ENCODE results near the gene AP2M1. TPM values are rescaled to one million over a fixed set of nuclear protein-coding genes. Genes with fewer than 3 reads are reported as not detected.
A peak's percentile ranks its signal among the peaks of the same experiment; 100 is the strongest.

The AP2M1 gene
- total RNA-seq, 1 donor from 2014 or later, result 315 TPM

DNA sequence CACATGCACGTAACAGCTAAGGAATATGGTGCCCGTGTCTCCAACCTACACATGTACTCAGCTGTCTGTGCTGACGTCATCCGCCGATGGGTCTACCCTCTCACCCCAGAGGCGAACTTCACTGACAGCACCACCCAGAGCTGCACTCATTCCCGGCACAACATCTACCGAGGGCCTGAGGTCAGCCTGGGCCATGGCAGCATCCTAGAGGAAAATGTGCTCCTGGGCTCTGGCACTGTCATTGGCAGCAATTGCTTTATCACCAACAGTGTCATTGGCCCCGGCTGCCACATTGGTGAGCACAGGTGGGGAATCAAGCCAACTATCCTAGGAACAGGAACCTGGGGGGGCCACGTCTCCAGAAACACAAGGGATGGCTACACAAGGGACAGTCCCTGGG lies 34.2 kb upstream of the AP2M1 start:
- peaks cover 2% of the 10 kb centered on the region for H3K27me3 Mint-ChIP-seq (ENCODE audit: unreplicated experiment)
- TF ChIP-seq, protein P1, sequence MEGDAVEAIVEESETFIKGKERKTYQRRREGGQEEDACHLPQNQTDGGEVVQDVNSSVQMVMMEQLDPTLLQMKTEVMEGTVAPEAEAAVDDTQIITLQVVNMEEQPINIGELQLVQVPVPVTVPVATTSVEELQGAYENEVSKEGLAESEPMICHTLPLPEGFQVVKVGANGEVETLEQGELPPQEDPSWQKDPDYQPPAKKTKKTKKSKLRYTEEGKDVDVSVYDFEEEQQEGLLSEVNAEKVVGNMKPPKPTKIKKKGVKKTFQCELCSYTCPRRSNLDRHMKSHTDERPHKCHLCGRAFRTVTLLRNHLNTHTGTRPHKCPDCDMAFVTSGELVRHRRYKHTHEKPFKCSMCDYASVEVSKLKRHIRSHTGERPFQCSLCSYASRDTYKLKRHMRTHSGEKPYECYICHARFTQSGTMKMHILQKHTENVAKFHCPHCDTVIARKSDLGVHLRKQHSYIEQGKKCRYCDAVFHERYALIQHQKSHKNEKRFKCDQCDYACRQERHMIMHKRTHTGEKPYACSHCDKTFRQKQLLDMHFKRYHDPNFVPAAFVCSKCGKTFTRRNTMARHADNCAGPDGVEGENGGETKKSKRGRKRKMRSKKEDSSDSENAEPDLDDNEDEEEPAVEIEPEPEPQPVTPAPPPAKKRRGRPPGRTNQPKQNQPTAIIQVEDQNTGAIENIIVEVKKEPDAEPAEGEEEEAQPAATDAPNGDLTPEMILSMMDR (IDR thresholded peaks at IDR 0.05; ENCODE audit: partially characterized antibody, unreplicated experiment), result no peak
- no peak overlapping the region for H3K27ac Mint-ChIP-seq (ENCODE audit: unreplicated experiment)
- peaks cover 9% of the 10 kb centered on the region for H3K4me1 Mint-ChIP-seq (ENCODE audit: low read depth, unreplicated experiment)
- peaks cover 4% of the 10 kb centered on the region for H3K9me3 Mint-ChIP-seq (ENCODE audit: unreplicated experiment)
- no peak for DNase-seq
- no peaks in the 10 kb centered on the region for H3K36me3 Mint-ChIP-seq (ENCODE audit: unreplicated experiment)
- H3K4me3 Mint-ChIP-seq (ENCODE audit: unreplicated experiment), result no peak overlapping the region

DNA sequence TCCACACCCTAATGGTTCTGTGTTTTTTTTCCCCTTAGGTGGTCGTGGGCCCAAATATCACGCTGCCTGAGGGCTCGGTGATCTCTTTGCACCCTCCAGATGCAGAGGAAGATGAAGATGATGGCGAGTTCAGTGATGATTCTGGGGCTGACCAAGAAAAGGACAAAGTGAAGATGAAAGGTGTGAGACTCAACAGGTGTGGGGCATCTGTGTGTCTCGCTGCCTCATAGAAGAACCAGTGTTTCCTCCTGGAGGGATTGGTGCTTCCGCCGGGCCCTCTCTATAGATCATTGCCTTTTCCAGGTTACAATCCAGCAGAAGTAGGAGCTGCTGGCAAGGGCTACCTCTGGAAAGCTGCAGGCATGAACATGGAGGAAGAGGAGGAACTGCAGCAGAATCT lies 32.5 kb upstream of the AP2M1 start:
- no peak overlapping the region for H3K4me3 Mint-ChIP-seq (ENCODE audit: unreplicated experiment)
- peaks cover 4% of the 10 kb centered on the region for H3K4me1 Mint-ChIP-seq (ENCODE audit: low read depth, unreplicated experiment)
- no peak overlapping the region for H3K27ac Mint-ChIP-seq (ENCODE audit: unreplicated experiment)
- TF ChIP-seq, protein P1 (IDR thresholded peaks at IDR 0.05; ENCODE audit: partially characterized antibody, unreplicated experiment), result no peak
- no peak for DNase-seq
- H3K27me3 Mint-ChIP-seq (ENCODE audit: unreplicated experiment), result peaks cover 2% of the 10 kb centered on the region
- H3K9me3 Mint-ChIP-seq (ENCODE audit: unreplicated experiment), result peaks cover 2% of the 10 kb centered on the region
- H3K36me3 Mint-ChIP-seq (ENCODE audit: unreplicated experiment), result no peaks in the 10 kb centered on the region

DNA sequence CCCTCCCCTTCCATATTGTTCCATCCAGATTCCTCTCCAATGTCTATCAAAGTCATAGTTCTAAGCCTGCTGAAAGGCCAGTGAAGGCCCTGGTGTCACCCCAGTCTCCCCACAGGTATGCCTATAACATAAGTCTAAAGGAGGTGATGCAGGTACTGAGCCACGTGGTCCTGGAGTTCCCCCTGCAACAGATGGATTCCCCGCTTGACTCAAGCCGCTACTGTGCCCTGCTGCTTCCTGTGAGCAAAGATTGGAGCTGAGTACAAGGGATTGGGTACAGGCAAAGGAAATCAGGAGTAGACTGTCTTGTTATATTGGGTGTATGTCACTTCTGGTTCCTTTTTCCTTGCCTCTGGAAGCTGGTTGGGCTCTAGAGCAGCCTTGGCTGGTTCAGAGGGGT lies 31.3 kb upstream of the AP2M1 start:
- peaks cover 2% of the 10 kb centered on the region for H3K9me3 Mint-ChIP-seq (ENCODE audit: unreplicated experiment)

DNA sequence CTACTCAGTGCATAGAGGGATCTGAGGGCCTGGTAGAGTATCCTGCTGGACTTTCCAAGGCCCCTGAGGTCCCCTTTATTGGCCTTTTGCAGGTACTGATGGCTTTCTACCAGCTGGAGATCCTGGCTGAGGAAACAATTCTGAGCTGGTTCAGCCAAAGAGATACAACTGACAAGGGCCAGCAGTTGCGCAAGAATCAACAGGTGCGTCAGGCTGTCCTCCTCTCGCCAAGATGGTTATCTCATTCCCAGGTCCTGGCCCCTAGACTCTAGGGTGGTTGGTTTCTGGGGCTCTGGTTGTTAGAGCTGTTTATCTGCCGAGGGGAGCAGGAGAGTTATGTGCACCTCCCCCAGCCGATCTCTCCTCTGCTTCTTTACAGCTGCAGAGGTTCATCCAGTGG lies 30.1 kb upstream of the AP2M1 start:
- no peak for DNase-seq
- peaks cover 2% of the 10 kb centered on the region for H3K4me1 Mint-ChIP-seq (ENCODE audit: low read depth, unreplicated experiment)
- no peaks in the 10 kb centered on the region for H3K36me3 Mint-ChIP-seq (ENCODE audit: unreplicated experiment)
- H3K9me3 Mint-ChIP-seq (ENCODE audit: unreplicated experiment), result peaks cover 2% of the 10 kb centered on the region
- TF ChIP-seq, protein P1 (IDR thresholded peaks at IDR 0.05; ENCODE audit: partially characterized antibody, unreplicated experiment), result no peak
- peaks cover 2% of the 10 kb centered on the region for H3K27me3 Mint-ChIP-seq (ENCODE audit: unreplicated experiment)
- no peak overlapping the region for H3K4me3 Mint-ChIP-seq (ENCODE audit: unreplicated experiment)
- H3K27ac Mint-ChIP-seq (ENCODE audit: unreplicated experiment), result no peak overlapping the region

More for the DNA sequence above, 31.3 kb upstream of the AP2M1 start:
- Mint-ChIP-seq H3K4me3 (ENCODE audit: unreplicated experiment) (no peak overlapping the region), H3K4me1 (ENCODE audit: low read depth, unreplicated experiment) (peaks cover 2% of the 10 kb centered on the region), H3K36me3 (ENCODE audit: unreplicated experiment) (no peaks in the 10 kb centered on the region), H3K27ac (ENCODE audit: unreplicated experiment) (no peak overlapping the region), H3K27me3 (ENCODE audit: unreplicated experiment) (peaks cover 2% of the 10 kb centered on the region)
- TF ChIP-seq, protein P1 (IDR thresholded peaks at IDR 0.05; ENCODE audit: partially characterized antibody, unreplicated experiment), result no peak
- no peak for DNase-seq

DNA sequence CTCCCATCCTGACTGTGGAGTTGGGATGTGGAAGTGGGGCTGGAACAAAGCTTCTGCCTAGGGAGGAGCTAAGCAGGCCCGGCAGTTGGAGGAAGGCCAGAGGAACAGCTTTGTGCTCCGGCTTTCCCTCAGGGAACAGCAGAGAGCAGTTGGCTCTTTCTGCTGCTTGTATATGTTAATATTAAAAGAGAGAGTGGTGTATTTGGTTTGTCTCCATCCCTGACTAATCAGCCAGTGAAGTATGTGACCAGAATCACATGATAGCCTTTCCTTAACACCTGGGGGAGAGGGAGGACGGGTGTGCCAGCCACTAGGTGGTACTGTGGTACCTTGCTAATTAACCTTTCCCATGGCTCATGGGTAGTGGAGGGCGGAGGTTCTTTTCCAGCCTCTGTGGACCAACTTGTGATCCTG lies 29.5 kb upstream of the AP2M1 start:
- H3K27me3 Mint-ChIP-seq (ENCODE audit: unreplicated experiment), result peaks cover 3% of the 10 kb centered on the region
- H3K36me3 Mint-ChIP-seq (ENCODE audit: unreplicated experiment), result no peaks in the 10 kb centered on the region

More for the DNA sequence above, 29.5 kb upstream of the AP2M1 start:
- H3K27ac Mint-ChIP-seq (ENCODE audit: unreplicated experiment), result peak overlapping the region; percentile 53
- no peak overlapping the region for H3K4me3 Mint-ChIP-seq (ENCODE audit: unreplicated experiment)
- TF ChIP-seq, protein P1 (IDR thresholded peaks at IDR 0.05; ENCODE audit: partially characterized antibody, unreplicated experiment), result no peak
- DNase-seq, result peak; percentile 40
- H3K4me1 Mint-ChIP-seq (ENCODE audit: low read depth, unreplicated experiment), result peaks cover 7% of the 10 kb centered on the region
- H3K9me3 Mint-ChIP-seq (ENCODE audit: unreplicated experiment), result peaks cover 2% of the 10 kb centered on the region

All from glutamatergic neuron (in vitro differentiated cells).